ENCODE data around the gene UBE2E1.

The UBE2E1 gene

DNA sequence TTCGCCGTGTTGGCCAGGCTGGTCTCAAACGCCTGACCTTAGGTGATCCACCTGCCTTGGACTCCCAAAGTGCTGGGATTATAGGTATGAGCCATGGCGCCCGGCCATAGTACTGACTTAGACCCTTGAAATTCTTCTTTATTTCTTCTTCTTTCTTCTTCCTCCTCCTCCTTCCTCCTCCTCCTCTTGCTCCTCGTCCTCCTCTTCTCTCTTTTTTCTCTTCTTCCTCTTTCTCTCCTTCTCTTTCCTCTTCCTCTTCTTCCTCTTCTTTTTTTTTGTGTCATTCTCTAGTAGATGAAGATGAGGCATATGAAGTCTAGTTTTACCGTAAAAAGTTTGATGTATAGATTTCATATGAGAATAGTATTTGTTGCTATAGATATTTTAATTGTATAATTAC is 120.5 kb downstream of the UBE2E1 start:
- Histone ChIP-seq H3K9ac (ENCODE audit: low read depth, low read length) (no peak overlapping the region), H3K4me3 (ENCODE audit: low read length) (no peak overlapping the region), H3K4me1 (ENCODE audit: insufficient read depth, low read length) (no peaks in the 10 kb centered on the region), H3K36me3 (ENCODE audit: insufficient read depth, low read depth, low read length) (peaks cover 8% of the 10 kb centered on the region; the same call in 1 of the 2 replicates), H3K27me3 (ENCODE audit: insufficient read depth, low read length) (no peaks in the 10 kb centered on the region), H3K27ac (ENCODE audit: low read length) (no peak overlapping the region), H3K9me3 (ENCODE audit: insufficient read depth, low read depth, low read length) (no peaks in the 10 kb centered on the region)

GRCh38 chr3:23926736-23927135 is 121.0 kb downstream of the UBE2E1 start:
- Histone ChIP-seq H3K4me3 (ENCODE audit: low read length) (no peak overlapping the region), H3K27me3 (ENCODE audit: insufficient read depth, low read length) (no peaks in the 10 kb centered on the region), H3K4me1 (ENCODE audit: insufficient read depth, low read length) (no peaks in the 10 kb centered on the region), H3K27ac (ENCODE audit: low read length) (no peak overlapping the region), H3K36me3 (ENCODE audit: insufficient read depth, low read depth, low read length) (0 out of 2 replicates have a peak, but pooled peaks cover 4% of the 10 kb centered on the region), H3K9ac (ENCODE audit: low read depth, low read length) (no peak overlapping the region), H3K9me3 (ENCODE audit: insufficient read depth, low read depth, low read length) (no peaks in the 10 kb centered on the region)

DNA sequence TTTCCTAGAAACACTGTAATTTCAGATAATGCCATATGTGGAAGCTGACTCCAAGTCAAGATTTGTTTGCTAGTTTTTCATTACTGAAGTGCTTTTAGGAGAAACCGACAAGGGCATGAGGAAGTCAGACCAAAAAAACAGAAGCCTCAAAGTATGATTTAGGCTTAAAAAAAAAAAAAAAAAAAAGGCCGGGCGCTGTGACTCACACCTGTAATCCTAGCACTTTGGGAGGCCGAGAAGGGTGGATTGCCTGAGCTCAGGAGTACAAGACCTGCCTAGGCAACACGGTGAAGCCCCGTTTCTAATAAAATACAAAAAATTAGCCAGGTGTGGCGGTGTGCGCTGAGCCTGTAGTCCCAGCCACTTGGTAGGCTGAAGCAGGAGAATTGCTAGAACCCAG is 122.8 kb downstream of the UBE2E1 start:
- no peak overlapping the region for H3K4me3 ChIP-seq (ENCODE audit: low read length)
- no peaks in the 10 kb centered on the region for H3K9me3 ChIP-seq (ENCODE audit: insufficient read depth, low read depth, low read length)
- no peak overlapping the region for H3K27ac ChIP-seq (ENCODE audit: low read length)
- H3K4me1 ChIP-seq (ENCODE audit: insufficient read depth, low read length) = no peaks in the 10 kb centered on the region
- no peaks in the 10 kb centered on the region for H3K27me3 ChIP-seq (ENCODE audit: insufficient read depth, low read length)
- H3K36me3 ChIP-seq (ENCODE audit: insufficient read depth, low read depth, low read length) = no peaks in the 10 kb centered on the region
- no peak overlapping the region for H3K9ac ChIP-seq (ENCODE audit: low read depth, low read length)

GRCh38 chr3:23931597-23931996 is 125.8 kb downstream of the UBE2E1 start:
- no peak overlapping the region for H3K9ac ChIP-seq (ENCODE audit: low read depth, low read length)
- no peak overlapping the region for H3K4me3 ChIP-seq (ENCODE audit: low read length)
- H3K9me3 ChIP-seq (ENCODE audit: insufficient read depth, low read depth, low read length) = no peaks in the 10 kb centered on the region
- H3K27me3 ChIP-seq (ENCODE audit: insufficient read depth, low read length) = no peaks in the 10 kb centered on the region
- H3K4me1 ChIP-seq (ENCODE audit: insufficient read depth, low read length) = no peaks in the 10 kb centered on the region
- H3K36me3 ChIP-seq (ENCODE audit: insufficient read depth, low read depth, low read length) = no peaks in the 10 kb centered on the region
- no peak overlapping the region for H3K27ac ChIP-seq (ENCODE audit: low read length)

DNA sequence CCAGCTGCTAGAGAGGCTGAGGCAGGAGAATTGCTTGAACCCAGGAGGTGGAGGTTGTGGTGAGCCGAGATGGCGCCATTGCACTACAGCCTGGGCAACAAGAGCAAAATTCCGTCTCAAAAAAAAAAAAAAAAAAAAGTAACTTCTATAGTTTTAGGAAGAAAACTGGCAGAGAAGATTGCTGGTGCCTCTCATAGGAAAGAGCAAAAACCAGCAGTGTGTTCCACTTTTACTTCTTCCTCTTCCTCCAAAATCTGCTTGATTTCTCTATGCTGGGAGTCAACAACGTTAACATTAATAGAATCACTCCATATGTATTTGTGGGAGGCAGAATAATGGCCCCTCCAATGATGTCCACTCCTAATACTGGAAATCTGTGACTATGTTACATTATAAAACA is 126.8 kb downstream of the UBE2E1 start:
- Histone ChIP-seq H3K9me3 (ENCODE audit: insufficient read depth, low read depth, low read length) (no peaks in the 10 kb centered on the region), H3K27me3 (ENCODE audit: insufficient read depth, low read length) (no peaks in the 10 kb centered on the region), H3K4me3 (ENCODE audit: low read length) (no peak overlapping the region), H3K27ac (ENCODE audit: low read length) (no peak overlapping the region), H3K9ac (ENCODE audit: low read depth, low read length) (no peak overlapping the region), H3K4me1 (ENCODE audit: insufficient read depth, low read length) (no peaks in the 10 kb centered on the region), H3K36me3 (ENCODE audit: insufficient read depth, low read depth, low read length) (no peaks in the 10 kb centered on the region)

DNA sequence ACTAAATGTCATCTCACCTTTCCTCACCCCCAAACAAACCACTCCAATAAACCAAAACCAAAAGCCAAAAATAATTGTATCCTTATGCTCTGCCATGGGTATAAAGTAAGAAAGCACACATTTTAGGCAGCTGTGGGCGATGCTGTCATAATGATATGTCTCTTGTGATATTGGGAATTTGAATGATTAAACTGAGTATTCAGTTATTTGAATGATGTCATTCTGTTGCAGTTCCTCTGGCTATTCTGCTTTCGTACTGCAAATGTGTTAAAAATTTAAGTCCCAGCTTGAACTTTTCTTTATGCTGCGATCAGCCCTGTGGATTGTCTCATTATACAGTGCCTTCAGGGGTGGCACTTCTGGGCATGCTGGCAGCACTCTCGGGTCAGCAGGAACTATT is 128.5 kb downstream of the UBE2E1 start:
- no peaks in the 10 kb centered on the region for H3K4me1 ChIP-seq (ENCODE audit: insufficient read depth, low read length)
- no peak overlapping the region for H3K4me3 ChIP-seq (ENCODE audit: low read length)
- no peaks in the 10 kb centered on the region for H3K9me3 ChIP-seq (ENCODE audit: insufficient read depth, low read depth, low read length)
- no peaks in the 10 kb centered on the region for H3K27me3 ChIP-seq (ENCODE audit: insufficient read depth, low read length)
- no peak overlapping the region for H3K27ac ChIP-seq (ENCODE audit: low read length)
- H3K9ac ChIP-seq (ENCODE audit: low read depth, low read length) = no peak overlapping the region
- no peaks in the 10 kb centered on the region for H3K36me3 ChIP-seq (ENCODE audit: insufficient read depth, low read depth, low read length)

DNA sequence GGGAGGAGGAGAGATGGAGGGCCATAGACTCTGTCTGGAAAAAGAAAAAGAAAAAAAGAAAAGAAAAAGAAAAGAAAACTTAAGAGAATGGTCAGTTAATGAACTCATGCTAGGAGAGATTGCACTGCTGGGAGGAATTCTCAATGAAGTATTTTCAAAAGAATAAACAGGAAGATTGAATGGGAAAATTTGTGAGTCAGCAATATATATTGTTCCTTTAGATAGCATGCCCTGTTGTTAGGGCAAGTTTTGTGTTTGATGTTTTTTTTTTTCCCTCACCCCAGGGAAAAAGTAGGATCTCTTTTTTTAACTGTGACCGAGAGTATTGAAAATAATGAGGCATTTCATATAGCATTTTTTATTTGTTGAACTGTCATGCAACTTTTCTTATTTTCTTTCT is 131.5 kb downstream of the UBE2E1 start:
- H3K36me3 ChIP-seq (ENCODE audit: insufficient read depth, low read depth, low read length) = no peaks in the 10 kb centered on the region
- no peaks in the 10 kb centered on the region for H3K9me3 ChIP-seq (ENCODE audit: insufficient read depth, low read depth, low read length)
- H3K4me1 ChIP-seq (ENCODE audit: insufficient read depth, low read length) = no peaks in the 10 kb centered on the region
- H3K27ac ChIP-seq (ENCODE audit: low read length) = no peak overlapping the region
- no peak overlapping the region for H3K9ac ChIP-seq (ENCODE audit: low read depth, low read length)
- no peak overlapping the region for H3K4me3 ChIP-seq (ENCODE audit: low read length)
- H3K27me3 ChIP-seq (ENCODE audit: insufficient read depth, low read length) = no peaks in the 10 kb centered on the region

DNA sequence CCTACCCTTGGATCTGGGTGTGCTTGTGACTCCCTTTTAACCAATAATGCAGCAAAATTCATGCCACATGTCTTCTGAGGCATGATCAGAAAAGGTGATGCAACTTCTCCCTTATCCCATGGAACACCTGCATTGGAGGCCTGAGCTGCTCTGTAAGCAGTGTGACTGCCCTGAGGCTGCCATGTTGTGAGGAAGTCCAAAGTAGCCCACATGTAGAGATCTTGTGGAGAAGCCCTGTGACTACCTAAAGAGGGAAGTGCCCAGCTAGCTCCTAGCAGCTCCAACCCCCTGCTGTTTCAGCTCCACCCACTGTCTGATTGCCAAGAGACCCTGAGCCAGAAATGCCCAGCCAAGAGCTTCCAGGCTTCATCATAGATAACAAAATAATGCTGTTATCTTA is 132.9 kb downstream of the UBE2E1 start:
- no peak overlapping the region for H3K9ac ChIP-seq (ENCODE audit: low read depth, low read length)
- H3K36me3 ChIP-seq (ENCODE audit: insufficient read depth, low read depth, low read length) = no peaks in the 10 kb centered on the region
- H3K27me3 ChIP-seq (ENCODE audit: insufficient read depth, low read length) = no peaks in the 10 kb centered on the region
- H3K4me3 ChIP-seq (ENCODE audit: low read length) = no peak overlapping the region
- peaks cover 3% of the 10 kb centered on the region; the same call in 1 of the 2 replicates for H3K4me1 ChIP-seq (ENCODE audit: insufficient read depth, low read length)
- no peaks in the 10 kb centered on the region for H3K9me3 ChIP-seq (ENCODE audit: insufficient read depth, low read depth, low read length)
- H3K27ac ChIP-seq (ENCODE audit: low read length) = no peak overlapping the region

DNA sequence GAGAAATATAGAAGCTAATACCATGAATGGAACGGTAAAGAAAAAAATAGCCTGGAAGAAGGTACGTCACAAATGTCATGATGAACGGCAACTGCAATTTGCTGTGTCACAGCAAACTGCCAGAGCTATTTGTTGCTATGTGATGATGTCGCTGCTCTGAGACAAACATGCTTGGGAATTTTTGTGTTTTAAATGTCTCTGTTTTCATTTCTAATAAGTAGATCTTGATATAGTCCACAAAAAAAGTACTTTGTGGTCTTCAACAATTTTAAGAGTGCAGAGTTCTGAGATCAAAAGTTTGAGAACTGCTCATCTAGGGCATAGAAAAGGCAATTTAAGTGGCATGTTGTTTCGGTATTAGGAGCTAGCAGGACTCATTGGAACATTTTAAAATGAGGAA is 135.0 kb downstream of the UBE2E1 start:
- H3K27ac ChIP-seq (ENCODE audit: low read length) = no peak overlapping the region
- no peak overlapping the region for H3K4me3 ChIP-seq (ENCODE audit: low read length)
- H3K9ac ChIP-seq (ENCODE audit: low read depth, low read length) = no peak overlapping the region
- H3K27me3 ChIP-seq (ENCODE audit: insufficient read depth, low read length) = no peaks in the 10 kb centered on the region
- H3K36me3 ChIP-seq (ENCODE audit: insufficient read depth, low read depth, low read length) = no peaks in the 10 kb centered on the region
- peaks cover 9% of the 10 kb centered on the region; the same call in 1 of the 2 replicates for H3K4me1 ChIP-seq (ENCODE audit: insufficient read depth, low read length)
- no peaks in the 10 kb centered on the region for H3K9me3 ChIP-seq (ENCODE audit: insufficient read depth, low read depth, low read length)

Data from iPS-20b (cell line).